Neural progenitor cell (in vitro differentiated cells): ENCODE measurements around the gene SURF4.

Source experiments
- CTCF ChIP-seq: fragments of 200-600 bp; sonication (generic); IDR thresholded peaks from 2 replicates; pipeline ENCODE4 v1.5.1; 2017; ENCODE audit warnings: antibody characterized with exemption, mild to moderate bottlenecking
- EZH2 ChIP-seq: fragments of 200-600 bp; sonication (generic); IDR thresholded peaks from 2 replicates; pipeline ENCODE4 v1.6.1; 2017; ENCODE audit warnings: antibody characterized with exemption, mild to moderate bottlenecking, moderate library complexity
- EZH2phosphoT487 ChIP-seq: fragments of 200-600 bp; sonication (generic); IDR thresholded peaks from 2 replicates; pipeline ENCODE4 v1.6.1; 2017; ENCODE audit warnings: antibody characterized with exemption

- TF ChIP-seq CTCF (no peak), EZH2 (no peak), EZH2phosphoT487 (no peak)
Observed at GRCh38 chr9:133389562-133389961, 13.7 kb upstream of the SURF4 start.
